Measurements from ENCODE around the gene PRKAA1. TPM values are rescaled to one million over a fixed set of nuclear protein-coding genes. Genes with fewer than 3 reads are reported as not detected.
A peak's percentile ranks its signal among the peaks of the same experiment; 100 is the strongest.

Gene PRKAA1
- total and polyA plus RNA-seq, 2 of the 13 experiments (the other 11 are each of a cell fraction or from before 2014, with no cell fraction given), result 36.6 to 58.0 TPM

GRCh38 chr5:40834391-40834848, 36.2 kb upstream of the PRKAA1 start (continued):
- TF ChIP-seq, protein P1, sequence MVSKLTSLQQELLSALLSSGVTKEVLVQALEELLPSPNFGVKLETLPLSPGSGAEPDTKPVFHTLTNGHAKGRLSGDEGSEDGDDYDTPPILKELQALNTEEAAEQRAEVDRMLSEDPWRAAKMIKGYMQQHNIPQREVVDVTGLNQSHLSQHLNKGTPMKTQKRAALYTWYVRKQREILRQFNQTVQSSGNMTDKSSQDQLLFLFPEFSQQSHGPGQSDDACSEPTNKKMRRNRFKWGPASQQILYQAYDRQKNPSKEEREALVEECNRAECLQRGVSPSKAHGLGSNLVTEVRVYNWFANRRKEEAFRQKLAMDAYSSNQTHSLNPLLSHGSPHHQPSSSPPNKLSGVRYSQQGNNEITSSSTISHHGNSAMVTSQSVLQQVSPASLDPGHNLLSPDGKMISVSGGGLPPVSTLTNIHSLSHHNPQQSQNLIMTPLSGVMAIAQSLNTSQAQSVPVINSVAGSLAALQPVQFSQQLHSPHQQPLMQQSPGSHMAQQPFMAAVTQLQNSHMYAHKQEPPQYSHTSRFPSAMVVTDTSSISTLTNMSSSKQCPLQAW (CRISPR knock-in tag; IDR thresholded peaks at IDR 0.05), result no peak
- no peak for TF ChIP-seq ZKSCAN1 (IDR thresholded peaks at IDR 0.05; ENCODE audit: low read length)
- TF ChIP-seq ZNF552 (CRISPR knock-in tag; IDR thresholded peaks at IDR 0.05; ENCODE audit: borderline replicate concordance), result no peak
- no peak for TF ChIP-seq ZNF10 (CRISPR knock-in tag; IDR thresholded peaks at IDR 0.05; ENCODE audit: borderline replicate concordance, low read depth)
- TF ChIP-seq ISL2 (CRISPR knock-in tag; IDR thresholded peaks at IDR 0.05), result peak; percentile 1; the same call in 1 of the 2 replicates
- no peak for TF ChIP-seq CBX2 (IDR thresholded peaks at IDR 0.05; ENCODE audit: low read depth, low read length)
- TF ChIP-seq CBX2 (CRISPR knock-in tag; IDR thresholded peaks at IDR 0.05; ENCODE audit: low read depth), result no peak
- no peak for TF ChIP-seq KLF9 (CRISPR knock-in tag; IDR thresholded peaks at IDR 0.05; ENCODE audit: low read depth)
- TF ChIP-seq, protein P2, sequence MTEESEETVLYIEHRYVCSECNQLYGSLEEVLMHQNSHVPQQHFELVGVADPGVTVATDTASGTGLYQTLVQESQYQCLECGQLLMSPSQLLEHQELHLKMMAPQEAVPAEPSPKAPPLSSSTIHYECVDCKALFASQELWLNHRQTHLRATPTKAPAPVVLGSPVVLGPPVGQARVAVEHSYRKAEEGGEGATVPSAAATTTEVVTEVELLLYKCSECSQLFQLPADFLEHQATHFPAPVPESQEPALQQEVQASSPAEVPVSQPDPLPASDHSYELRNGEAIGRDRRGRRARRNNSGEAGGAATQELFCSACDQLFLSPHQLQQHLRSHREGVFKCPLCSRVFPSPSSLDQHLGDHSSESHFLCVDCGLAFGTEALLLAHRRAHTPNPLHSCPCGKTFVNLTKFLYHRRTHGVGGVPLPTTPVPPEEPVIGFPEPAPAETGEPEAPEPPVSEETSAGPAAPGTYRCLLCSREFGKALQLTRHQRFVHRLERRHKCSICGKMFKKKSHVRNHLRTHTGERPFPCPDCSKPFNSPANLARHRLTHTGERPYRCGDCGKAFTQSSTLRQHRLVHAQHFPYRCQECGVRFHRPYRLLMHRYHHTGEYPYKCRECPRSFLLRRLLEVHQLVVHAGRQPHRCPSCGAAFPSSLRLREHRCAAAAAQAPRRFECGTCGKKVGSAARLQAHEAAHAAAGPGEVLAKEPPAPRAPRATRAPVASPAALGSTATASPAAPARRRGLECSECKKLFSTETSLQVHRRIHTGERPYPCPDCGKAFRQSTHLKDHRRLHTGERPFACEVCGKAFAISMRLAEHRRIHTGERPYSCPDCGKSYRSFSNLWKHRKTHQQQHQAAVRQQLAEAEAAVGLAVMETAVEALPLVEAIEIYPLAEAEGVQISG (CRISPR knock-in tag; IDR thresholded peaks at IDR 0.05), result no peak
- no peak for TF ChIP-seq NFIC (IDR thresholded peaks at IDR 0.05; ENCODE audit: low read length)
- no peak for TF ChIP-seq ZNF280D (CRISPR knock-in tag; IDR thresholded peaks at IDR 0.05)
- TF ChIP-seq, protein P3, sequence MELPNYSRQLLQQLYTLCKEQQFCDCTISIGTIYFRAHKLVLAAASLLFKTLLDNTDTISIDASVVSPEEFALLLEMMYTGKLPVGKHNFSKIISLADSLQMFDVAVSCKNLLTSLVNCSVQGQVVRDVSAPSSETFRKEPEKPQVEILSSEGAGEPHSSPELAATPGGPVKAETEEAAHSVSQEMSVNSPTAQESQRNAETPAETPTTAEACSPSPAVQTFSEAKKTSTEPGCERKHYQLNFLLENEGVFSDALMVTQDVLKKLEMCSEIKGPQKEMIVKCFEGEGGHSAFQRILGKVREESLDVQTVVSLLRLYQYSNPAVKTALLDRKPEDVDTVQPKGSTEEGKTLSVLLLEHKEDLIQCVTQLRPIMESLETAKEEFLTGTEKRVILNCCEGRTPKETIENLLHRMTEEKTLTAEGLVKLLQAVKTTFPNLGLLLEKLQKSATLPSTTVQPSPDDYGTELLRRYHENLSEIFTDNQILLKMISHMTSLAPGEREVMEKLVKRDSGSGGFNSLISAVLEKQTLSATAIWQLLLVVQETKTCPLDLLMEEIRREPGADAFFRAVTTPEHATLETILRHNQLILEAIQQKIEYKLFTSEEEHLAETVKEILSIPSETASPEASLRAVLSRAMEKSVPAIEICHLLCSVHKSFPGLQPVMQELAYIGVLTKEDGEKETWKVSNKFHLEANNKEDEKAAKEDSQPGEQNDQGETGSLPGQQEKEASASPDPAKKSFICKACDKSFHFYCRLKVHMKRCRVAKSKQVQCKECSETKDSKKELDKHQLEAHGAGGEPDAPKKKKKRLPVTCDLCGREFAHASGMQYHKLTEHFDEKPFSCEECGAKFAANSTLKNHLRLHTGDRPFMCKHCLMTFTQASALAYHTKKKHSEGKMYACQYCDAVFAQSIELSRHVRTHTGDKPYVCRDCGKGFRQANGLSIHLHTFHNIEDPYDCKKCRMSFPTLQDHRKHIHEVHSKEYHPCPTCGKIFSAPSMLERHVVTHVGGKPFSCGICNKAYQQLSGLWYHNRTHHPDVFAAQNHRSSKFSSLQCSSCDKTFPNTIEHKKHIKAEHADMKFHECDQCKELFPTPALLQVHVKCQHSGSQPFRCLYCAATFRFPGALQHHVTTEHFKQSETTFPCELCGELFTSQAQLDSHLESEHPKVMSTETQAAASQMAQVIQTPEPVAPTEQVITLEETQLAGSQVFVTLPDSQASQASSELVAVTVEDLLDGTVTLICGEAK (IDR thresholded peaks at IDR 0.05), result no peak
- TF ChIP-seq, protein P3 (CRISPR knock-in tag; IDR thresholded peaks at IDR 0.05), result 0 out of 2 replicates have a peak, but pooled peaks have one; percentile 41
- TF ChIP-seq MED8 (CRISPR knock-in tag; IDR thresholded peaks at IDR 0.05; ENCODE audit: insufficient replicate concordance), result no peak

Measured in HepG2 (cell line).